Stimulated activated naive CD8-positive, alpha-beta T cell treated with anti-CD3 and anti-CD28 coated beads, Interleukin-15, amount 100 ng/mL, for 72 hours (primary cell): ENCODE measurements around the gene CFAP53.
"Not testable (repeated sequence)": the region's sequence is repeated elsewhere in the genome, so short reads cannot be mapped to it uniquely, and the experiment has no call there.

Experiments used
- ATAC-seq: fragments of 150-1000 bp; cut with Tn5 transposase; 2 replicates; pipeline ENCODE4 v1.10.0; 2021; ENCODE audit warnings: mild to moderate bottlenecking, moderate library complexity
- DNase-seq, 2 donors: peaks; one replicate each; pipeline ENCODE4 v3.0.0; 2021 to 2022
- H3K27ac Mint-ChIP-seq, 2 donors: one replicate each; pipeline ENCODE4 v1.8.0; 2022; ENCODE audit warnings: mild to moderate bottlenecking in 2 of 2, mixed read lengths in 2 of 2, moderate library complexity in 2 of 2
- H3K27me3 Mint-ChIP-seq: one replicate; pipeline ENCODE4 v1.8.0; 2022; ENCODE audit warnings: mixed read lengths
- H3K4me1 Mint-ChIP-seq: one replicate; pipeline ENCODE4 v1.8.0; 2022; ENCODE audit warnings: mild to moderate bottlenecking, mixed read lengths
- H3K4me3 Mint-ChIP-seq, 2 donors: one replicate each; pipeline ENCODE4 v1.8.0; 2022; ENCODE audit warnings: mild to moderate bottlenecking in 2 of 2, mixed read lengths in 2 of 2, moderate library complexity in 1 of 2
- H3K9me3 Mint-ChIP-seq, 2 donors: one replicate each; pipeline ENCODE4 v1.8.0; 2022; ENCODE audit warnings: mixed read lengths in 2 of 2

CFAP53 gene

DNA sequence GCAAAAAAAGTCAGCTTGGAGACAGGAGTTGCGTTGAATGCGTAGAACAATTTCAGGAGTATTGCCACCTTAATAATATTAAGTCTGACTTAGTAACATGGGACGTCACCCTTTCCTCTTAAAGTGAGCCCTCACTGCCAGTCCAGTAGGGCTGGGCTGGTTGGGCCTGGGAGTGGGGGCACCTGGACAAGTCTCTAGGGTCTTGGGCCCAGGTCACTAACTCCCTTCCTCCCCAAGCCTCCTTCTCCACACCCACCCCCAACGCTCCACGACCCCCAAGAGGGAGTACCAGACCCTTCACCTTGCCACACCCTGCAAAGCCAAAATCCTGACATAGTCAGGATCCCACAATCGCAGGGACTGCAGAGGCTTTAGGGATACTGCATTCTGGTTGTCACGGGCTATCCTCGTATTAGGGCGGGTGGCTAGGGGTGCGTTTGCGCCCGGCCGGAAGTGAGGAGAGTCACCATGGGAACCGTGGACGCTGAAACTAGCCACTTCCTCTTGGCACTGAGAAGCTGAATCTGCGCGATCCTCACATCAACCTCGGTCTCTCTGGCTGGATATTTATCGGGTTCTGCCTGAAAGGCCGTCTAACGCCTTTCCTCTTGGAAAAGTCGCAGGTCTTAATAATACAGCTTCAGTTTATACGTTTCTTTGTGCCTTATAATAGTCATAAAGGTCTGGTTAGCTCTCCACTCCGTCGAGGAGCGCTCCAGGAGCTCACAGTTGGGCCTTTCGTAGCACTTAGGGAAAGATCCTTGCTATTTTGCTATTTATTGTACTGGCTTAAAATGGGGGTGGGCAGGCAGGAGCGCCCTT, 31.5 kb upstream of the CFAP53 start:
- Mint-ChIP-seq H3K9me3 (no peaks in the 10 kb centered on the region), H3K27ac (no peak overlapping the region), H3K4me1 (peaks cover 15% of the 10 kb centered on the region), H3K27me3 (peaks cover 31% of the 10 kb centered on the region), H3K4me3 (peak overlapping the region; percentile 76 to 77)
- DNase-seq (peak; percentile 69 to 82), ATAC-seq (peak; percentile 100)

DNA sequence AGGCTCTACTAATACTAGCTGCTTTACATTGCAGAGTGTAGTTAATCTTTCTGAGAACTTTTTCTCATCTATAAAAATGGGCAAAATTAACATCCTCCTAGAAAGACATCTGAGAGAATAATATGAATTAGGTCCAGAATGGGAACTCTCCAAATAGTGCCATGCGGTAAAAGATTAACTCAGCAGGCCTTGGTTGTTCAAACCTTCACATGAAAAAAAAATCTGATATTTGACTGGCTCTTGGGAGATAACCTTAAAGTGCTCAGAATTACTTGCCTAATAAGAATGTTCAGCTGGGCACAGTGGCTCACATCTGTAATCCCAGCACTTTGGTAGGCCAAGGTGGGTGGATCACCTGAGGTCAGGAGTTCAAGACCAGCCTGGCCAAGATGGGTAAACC, 26.7 kb upstream of the CFAP53 start:
- no peak for DNase-seq
- H3K9me3 Mint-ChIP-seq: no peaks in the 10 kb centered on the region
- H3K27me3 Mint-ChIP-seq: peaks cover 9% of the 10 kb centered on the region
- no peak for ATAC-seq
- no peak overlapping the region for H3K4me3 Mint-ChIP-seq
- H3K27ac Mint-ChIP-seq: no peak overlapping the region
- peaks cover 19% of the 10 kb centered on the region for H3K4me1 Mint-ChIP-seq

- peaks cover 28% of the 10 kb centered on the region for H3K4me1 Mint-ChIP-seq
- DNase-seq: no peak
- H3K9me3 Mint-ChIP-seq: no peaks in the 10 kb centered on the region
- H3K27me3 Mint-ChIP-seq: no peaks in the 10 kb centered on the region
- peak overlapping the region; percentile 29 to 52 for H3K27ac Mint-ChIP-seq
- H3K4me3 Mint-ChIP-seq: peak overlapping the region; percentile 72 to 77
- no peak for ATAC-seq
Observed at GRCh38 chr18:50289108-50289443, 22.8 kb upstream of the CFAP53 start.

GRCh38 chr18:50288348-50289107, 22.2 kb upstream of the CFAP53 start:
- ATAC-seq: not testable (repeated sequence)

DNA sequence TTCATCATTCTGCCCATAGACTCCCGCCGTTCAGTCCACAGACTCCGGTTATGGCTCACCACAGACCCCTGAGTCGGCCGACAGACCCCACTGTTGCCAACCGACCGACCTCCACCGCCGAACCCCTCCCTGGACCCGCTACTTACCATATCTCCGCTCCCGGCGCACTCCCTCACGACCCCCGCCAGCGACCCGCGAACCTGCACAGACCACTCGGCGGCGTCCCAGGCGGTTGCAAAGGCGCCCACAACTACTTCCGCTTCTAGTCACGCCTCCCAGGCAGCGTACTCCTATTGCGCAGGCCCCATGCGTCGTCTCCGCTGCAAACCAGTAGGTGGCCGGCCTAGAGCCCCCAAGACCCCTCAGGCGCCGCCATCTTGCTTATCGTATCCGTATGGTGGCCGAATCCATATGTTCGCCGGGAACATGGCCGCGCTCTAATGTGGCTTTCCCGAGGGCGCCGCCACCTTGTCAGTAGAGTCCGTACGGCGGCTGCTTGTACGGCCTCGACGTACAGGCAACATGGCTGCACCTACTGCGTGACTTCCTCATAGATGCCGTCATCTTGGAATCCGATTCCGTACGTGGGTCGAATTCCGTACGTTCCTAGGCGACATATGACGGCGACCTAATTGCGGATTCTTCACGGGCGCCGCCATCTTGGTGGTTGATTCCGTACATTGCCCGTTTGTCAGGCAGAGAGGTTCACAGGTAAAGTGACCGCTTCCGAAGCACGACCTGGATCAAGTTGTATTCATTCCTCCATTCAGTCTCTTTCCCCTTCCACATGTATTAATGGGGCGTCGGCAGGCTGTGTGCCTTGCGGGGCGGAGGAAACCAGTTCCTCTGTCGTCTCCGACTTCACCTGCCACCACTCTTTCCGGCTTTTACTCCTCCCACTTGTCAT, 21.4 kb upstream of the CFAP53 start, which contains the start of gene CXXC1:
CXXC1 (minus strand) TSS at position 252 of the 907 bp plus-strand sequence; CDS start at position 149, 103 bp downstream.
- H3K9me3 Mint-ChIP-seq: no peaks in the 10 kb centered on the region
- peak within 1 kb of the TSS; percentile 88 to 97 for H3K4me3 Mint-ChIP-seq
- DNase-seq (peak; percentile 97 to 99), ATAC-seq (peak; percentile 93)
- H3K27me3 Mint-ChIP-seq: no peaks in the 10 kb centered on the region
- peaks cover 35% of the 10 kb centered on the region for H3K4me1 Mint-ChIP-seq
- H3K27ac Mint-ChIP-seq: peak within 1 kb of the TSS; percentile 97

More at GRCh38 chr18:50288348-50289107, 22.2 kb upstream of the CFAP53 start:
- H3K9me3 Mint-ChIP-seq, DNase-seq, H3K27me3 Mint-ChIP-seq: not testable (repeated sequence)
- Mint-ChIP-seq H3K27ac (peak overlapping the region; percentile 97), H3K4me1 (peaks cover 33% of the 10 kb centered on the region), H3K4me3 (peak overlapping the region; percentile 88 to 97)

GRCh38 chr18:50287028-50287440, 20.7 kb upstream of the CFAP53 start:
- Mint-ChIP-seq H3K4me1 (peaks cover 41% of the 10 kb centered on the region), H3K27me3 (no peaks in the 10 kb centered on the region), H3K4me3 (peak overlapping the region; percentile 88 to 97), H3K27ac (peak overlapping the region; percentile 16 to 97), H3K9me3 (no peaks in the 10 kb centered on the region)
- DNase-seq (no peak), ATAC-seq (peak; percentile 2)

GRCh38 chr18:50286391-50287027, 20.2 kb upstream of the CFAP53 start:
- Mint-ChIP-seq H3K4me3 (peak overlapping the region; percentile 88 to 97), H3K9me3 (no peaks in the 10 kb centered on the region), H3K27ac (peak overlapping the region; percentile 79 to 97), H3K4me1 (peaks cover 46% of the 10 kb centered on the region), H3K27me3 (no peaks in the 10 kb centered on the region)
- ATAC-seq (no peak), DNase-seq (no peak)

GRCh38 chr18:50285631-50286321, 19.5 kb upstream of the CFAP53 start:
- H3K27ac Mint-ChIP-seq: no peak overlapping the region
- no peak for ATAC-seq
- H3K4me3 Mint-ChIP-seq: peak overlapping the region; percentile 88 to 97
- no peak for DNase-seq
- no peaks in the 10 kb centered on the region for H3K9me3 Mint-ChIP-seq
- H3K4me1 Mint-ChIP-seq: peaks cover 52% of the 10 kb centered on the region
- H3K27me3 Mint-ChIP-seq: no peaks in the 10 kb centered on the region

DNA sequence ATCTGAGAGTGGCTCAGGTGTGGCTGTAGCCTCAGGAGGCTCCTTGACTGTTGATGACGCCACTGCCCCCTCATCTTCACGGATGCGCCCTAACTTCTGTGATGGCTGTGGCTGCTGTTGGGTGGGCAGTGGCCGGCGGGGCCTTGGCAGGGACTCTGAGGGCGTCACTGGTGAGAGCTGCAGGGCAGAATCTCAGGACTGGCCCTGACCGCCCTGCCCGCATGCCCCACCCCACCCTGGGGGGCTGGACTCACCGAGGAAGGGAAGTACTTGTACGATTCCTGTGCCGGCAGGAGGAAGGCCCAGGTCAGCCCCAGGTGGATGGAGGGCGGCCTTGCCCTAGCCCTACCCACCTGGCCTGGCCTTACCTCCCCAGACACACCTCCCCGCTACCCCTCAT, 18.8 kb upstream of the CFAP53 start:
- Mint-ChIP-seq H3K9me3 (no peaks in the 10 kb centered on the region), H3K27ac (no peak overlapping the region), H3K27me3 (no peaks in the 10 kb centered on the region), H3K4me1 (peaks cover 59% of the 10 kb centered on the region), H3K4me3 (no peak overlapping the region)
- DNase-seq (no peak), ATAC-seq (no peak)

DNA sequence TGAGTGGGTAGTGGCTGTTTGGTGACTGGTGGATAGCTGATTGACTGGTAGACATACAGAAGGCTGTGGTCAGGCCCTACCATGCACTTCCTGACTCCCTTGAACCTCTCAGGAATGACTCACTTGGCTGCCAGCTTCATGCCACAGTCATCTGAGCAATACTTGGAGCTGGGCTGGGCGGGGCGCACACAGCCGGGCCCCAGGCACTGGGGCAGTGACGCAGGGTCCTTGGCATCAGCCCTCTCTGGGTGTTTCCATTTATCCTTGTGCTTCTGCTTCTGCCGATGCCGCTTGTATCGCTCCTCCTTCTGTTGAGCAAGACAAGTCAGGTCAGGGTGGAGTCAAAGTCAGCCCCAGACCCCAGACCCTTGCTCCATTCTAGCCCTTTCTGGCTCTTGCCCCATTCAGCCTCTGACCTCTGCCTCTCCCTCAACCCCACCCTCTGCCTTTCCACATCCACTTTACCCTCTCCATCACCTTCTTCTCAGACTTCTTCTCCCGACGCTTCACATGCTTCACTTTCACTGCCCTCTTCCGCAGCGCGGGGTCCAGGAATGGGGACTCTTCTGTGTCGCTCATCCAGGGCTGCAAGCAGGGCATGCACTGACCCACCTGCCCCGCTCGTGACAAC, 18.1 kb upstream of the CFAP53 start:
- DNase-seq (no peak), ATAC-seq (no peak)
- Mint-ChIP-seq H3K9me3 (no peaks in the 10 kb centered on the region), H3K4me3 (peak overlapping the region in 1 of 2 donors; percentile 2), H3K4me1 (peaks cover 65% of the 10 kb centered on the region), H3K27ac (peak overlapping the region in 1 of 2 donors; percentile 23), H3K27me3 (no peaks in the 10 kb centered on the region)

DNA sequence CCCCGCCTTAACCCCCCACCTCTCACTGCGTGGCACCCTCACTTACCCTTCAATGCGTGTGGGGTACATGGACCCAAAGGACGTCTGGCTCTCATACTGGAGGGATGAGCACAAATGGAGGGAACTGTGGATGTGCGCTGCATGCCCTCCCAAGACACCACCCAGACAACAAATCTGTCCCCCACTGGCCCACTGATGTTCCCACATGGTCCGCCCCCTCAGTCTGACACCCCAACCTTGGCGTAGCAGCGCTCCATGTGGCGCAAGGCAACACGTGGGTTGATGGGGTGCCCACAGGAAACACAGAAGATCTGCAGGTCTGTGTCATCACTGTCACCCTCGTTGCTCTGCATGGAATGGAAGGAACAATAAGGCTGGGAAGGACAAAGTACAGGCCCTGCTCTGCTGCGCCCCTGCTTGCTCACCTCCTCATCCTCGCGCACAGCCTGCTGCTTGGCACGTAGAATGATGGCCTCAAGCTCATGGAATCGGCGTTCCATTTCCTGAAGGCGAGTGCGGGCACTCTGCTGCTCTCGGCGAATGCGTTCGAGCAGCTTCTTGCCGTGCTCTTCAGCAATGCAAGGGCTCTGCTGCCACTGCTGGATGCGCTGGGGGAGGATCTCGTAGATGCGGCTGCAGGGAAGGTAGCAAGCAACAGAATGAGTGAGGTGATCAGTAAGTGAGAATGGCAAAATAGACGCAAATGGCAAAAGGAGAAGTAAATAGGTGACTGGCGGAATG, 17.3 kb upstream of the CFAP53 start:
- Mint-ChIP-seq H3K27ac (no peak overlapping the region), H3K4me1 (peaks cover 67% of the 10 kb centered on the region), H3K9me3 (no peaks in the 10 kb centered on the region), H3K4me3 (peak overlapping the region in 1 of 2 donors; percentile 2), H3K27me3 (no peaks in the 10 kb centered on the region)
- no peak for ATAC-seq
- no peak for DNase-seq

DNA sequence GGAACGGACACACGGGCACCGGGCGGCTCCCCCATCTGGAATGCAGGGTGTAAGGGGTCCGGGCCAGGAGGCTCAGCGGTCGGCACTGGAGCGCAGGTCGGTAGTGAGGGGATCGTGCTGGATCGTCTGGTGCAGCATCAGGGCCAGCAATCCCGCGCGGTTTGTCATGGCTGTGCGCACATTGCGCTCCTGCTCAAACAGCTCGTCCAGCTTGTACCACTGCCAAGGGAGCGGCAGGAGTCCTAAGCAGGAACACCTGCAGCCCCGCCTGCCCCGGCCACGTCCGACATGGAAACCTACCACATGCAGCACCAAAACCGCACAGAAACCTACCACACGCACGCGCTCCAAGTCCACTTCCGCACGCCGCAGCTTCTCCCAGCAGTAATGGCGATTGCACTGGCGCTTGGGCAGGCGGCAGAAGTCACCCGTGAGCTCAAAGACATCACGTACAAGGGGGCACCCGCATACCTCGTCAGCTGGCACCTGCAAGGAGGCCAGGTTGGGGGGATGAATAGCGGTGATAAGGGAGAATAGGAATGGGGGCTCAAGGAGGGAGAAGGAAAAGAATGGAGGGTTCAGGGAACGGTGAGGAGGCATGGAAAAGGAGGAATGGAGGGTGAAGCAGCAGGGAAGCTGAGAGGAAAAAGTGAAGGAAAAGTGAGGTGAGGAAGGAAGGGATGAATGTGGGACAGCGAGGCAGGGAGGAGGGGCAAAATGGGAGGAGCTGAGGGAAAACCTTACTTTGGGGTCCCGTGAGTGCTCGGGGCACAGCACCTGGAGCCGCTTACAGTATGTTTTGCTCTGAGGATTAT, 16.4 kb upstream of the CFAP53 start:
- DNase-seq: no peak
- ATAC-seq: no peak
- peaks cover 67% of the 10 kb centered on the region for H3K4me1 Mint-ChIP-seq
- no peaks in the 10 kb centered on the region for H3K9me3 Mint-ChIP-seq
- no peaks in the 10 kb centered on the region for H3K27me3 Mint-ChIP-seq
- peak overlapping the region; percentile 38 to 99 for H3K4me3 Mint-ChIP-seq
- peak overlapping the region in 1 of 2 donors; percentile 61 for H3K27ac Mint-ChIP-seq
